Lower leg skin (tissue), 4 donors: ENCODE results near the gene USP33. TPM values are rescaled to one million over a fixed set of nuclear protein-coding genes. Genes with fewer than 3 reads are reported as not detected.
"Not testable (repeated sequence)": the region's sequence is repeated elsewhere in the genome, so short reads cannot be mapped to it uniquely, and the experiment has no call there.

Experiments used
- DNase-seq, 2 donors: peaks; one replicate each; pipeline ENCODE4 v3.0.0-alpha.2; 2019; ENCODE audit warnings: low spot score in 2 of 2
- H3K4me3 ChIP-seq: fragments of 200-600 bp; sonication (generic); 2 replicates; pipeline ENCODE4 v1.5.1; 2017; ENCODE audit warnings: mild to moderate bottlenecking, low read depth; ENCODE audit not compliant: poor library complexity, severe bottlenecking
- POLR2A ChIP-seq, 2 donors: fragments of 450-650 bp; IDR thresholded peaks; one replicate each; pipeline ENCODE4 v1.6.1; 2016 to 2017; ENCODE audit warnings: antibody characterized with exemption in 2 of 2, mild to moderate bottlenecking in 1 of 2, moderate library complexity in 1 of 2
- WGBS, 2 donors: methylation state at CpG; one replicate each; pipeline ENCODE4 v1.1.5; 2018; 5-methylcytosine and 5-hydroxymethylcytosine counted together
- intact Hi-C: fragments of 100-400 bp; cut with DNase I; formaldehyde crosslinking; loops from one replicate; pipeline ENCODE4 v1.15.0; 2023; ENCODE audit warnings: low total_unique reads
- total RNA-seq, 4 donors: library from RNA; depleted of rRNA; stranded (reverse); fragments of >200 nt; gene quantifications; one replicate each; pipeline ENCODE4 v1.1.0, GENCODE V29; 2016
- TF ChIP-seq, protein P1 (sequence below), 3 donors: fragments of 450-650 bp; IDR thresholded peaks; one replicate each; pipeline ENCODE4 v1.5.1; 2016; ENCODE audit warnings: antibody characterized with exemption in 3 of 3, mild to moderate bottlenecking in 3 of 3, moderate library complexity in 2 of 3

Gene USP33
- total RNA-seq, 4 donors from 2014 or later, result 38.4 to 54.6 (median 40.7) TPM

DNA sequence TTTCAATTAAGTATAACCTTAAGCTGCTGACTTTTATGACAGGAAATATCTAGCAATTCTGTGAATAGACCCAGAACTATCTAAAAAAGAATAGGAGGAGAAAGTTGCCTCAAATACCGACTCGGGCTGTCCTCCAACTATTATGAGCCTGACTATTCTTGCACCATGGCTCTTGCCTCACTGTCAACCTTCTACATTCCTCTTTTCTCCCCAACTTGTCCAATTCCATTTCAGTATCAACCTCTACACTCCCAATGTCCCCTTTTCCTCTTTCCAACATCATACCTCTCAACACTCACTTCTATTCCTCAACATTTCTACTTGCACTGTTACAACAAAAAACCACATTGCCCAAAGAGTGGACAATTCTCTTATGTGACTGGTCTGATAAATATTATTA, 79.5 kb downstream of the USP33 start:
- TF ChIP-seq POLR2A (IDR thresholded peaks at IDR 0.05), result no peak
- TF ChIP-seq, protein P1, sequence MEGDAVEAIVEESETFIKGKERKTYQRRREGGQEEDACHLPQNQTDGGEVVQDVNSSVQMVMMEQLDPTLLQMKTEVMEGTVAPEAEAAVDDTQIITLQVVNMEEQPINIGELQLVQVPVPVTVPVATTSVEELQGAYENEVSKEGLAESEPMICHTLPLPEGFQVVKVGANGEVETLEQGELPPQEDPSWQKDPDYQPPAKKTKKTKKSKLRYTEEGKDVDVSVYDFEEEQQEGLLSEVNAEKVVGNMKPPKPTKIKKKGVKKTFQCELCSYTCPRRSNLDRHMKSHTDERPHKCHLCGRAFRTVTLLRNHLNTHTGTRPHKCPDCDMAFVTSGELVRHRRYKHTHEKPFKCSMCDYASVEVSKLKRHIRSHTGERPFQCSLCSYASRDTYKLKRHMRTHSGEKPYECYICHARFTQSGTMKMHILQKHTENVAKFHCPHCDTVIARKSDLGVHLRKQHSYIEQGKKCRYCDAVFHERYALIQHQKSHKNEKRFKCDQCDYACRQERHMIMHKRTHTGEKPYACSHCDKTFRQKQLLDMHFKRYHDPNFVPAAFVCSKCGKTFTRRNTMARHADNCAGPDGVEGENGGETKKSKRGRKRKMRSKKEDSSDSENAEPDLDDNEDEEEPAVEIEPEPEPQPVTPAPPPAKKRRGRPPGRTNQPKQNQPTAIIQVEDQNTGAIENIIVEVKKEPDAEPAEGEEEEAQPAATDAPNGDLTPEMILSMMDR (IDR thresholded peaks at IDR 0.05), result no peak
- H3K4me3 ChIP-seq, result no peak overlapping the region
- no peak for DNase-seq
- WGBS, 2 donors, result 52 to 53% methylated on average over 2 of the region's 2 CpGs
- intact Hi-C loops, result no loop called here

DNA sequence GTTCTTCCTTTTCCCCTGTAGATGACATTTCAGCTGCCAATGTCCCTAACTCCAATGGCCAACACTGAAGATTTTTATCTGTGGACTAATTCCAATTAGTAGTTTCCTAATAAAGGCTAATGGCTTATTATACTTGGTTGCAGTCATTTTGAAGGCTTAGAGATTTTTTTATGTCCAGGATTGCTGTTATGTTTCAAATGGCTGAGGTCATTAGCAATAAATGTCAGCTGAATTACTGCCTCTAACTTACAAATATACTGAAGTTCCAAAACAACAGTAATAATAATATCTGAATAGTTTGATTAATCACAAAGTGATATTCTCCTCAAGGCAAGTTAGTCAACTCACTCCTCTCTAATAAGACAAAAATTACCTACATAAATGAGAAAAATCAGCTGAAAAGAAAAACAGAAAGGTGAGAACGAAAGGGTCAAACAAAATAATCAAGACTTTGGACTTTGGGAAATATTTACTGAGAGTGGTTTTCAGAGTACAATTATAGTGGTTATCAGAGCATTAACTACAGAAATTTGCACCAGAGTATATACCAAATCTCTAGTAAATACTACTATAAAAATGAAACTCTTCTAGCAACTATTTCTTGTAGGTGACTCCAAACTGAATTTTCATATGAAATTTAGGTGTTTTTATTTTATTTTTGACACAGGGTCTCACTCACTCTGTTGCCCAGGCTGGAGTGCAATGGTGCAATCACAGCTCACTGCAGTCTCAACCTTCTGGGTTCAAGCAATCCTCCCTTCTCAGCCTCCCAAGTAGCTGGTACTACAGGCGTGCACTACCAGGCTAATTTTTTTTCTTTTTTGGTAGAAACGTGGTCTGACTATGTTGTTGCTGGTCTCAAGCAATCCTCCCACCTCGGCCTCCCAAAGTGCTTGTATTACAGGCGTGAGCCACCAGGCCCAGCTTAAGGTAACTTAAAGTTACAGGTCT, 80.7 kb downstream of the USP33 start:
- DNase-seq, result no peak
- intact Hi-C loops, result no loop called here
- WGBS, 2 donors, result 92 to 94% methylated on average over 5 of the region's 5 CpGs
- no peak for TF ChIP-seq POLR2A (IDR thresholded peaks at IDR 0.05)
- TF ChIP-seq, protein P1 (IDR thresholded peaks at IDR 0.05), result no peak
- H3K4me3 ChIP-seq, result no peak overlapping the region

DNA sequence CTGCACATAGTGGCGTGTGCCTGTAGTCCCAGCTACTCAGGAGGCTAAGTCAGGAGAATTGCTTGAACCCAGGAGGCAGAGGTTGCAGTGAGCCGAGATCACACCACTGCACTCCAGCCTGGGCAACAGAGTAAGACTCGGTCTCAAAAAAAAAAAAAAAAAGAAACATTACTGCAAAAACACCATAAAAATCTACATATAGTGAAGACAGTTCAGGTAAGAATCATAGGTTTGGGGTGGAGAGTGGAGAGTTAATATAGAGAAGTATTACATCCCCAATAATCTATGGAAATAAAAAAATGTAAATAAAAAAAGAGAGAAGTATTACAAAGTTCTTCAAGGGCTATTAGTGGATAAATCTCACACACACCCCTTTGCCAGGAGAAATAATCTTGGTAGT, 84.8 kb downstream of the USP33 start:
- 90 to 100% methylated on average over 3 of the region's 3 CpGs for WGBS, 2 donors
- DNase-seq, H3K4me3 ChIP-seq, intact Hi-C loops: not testable (repeated sequence)

DNA sequence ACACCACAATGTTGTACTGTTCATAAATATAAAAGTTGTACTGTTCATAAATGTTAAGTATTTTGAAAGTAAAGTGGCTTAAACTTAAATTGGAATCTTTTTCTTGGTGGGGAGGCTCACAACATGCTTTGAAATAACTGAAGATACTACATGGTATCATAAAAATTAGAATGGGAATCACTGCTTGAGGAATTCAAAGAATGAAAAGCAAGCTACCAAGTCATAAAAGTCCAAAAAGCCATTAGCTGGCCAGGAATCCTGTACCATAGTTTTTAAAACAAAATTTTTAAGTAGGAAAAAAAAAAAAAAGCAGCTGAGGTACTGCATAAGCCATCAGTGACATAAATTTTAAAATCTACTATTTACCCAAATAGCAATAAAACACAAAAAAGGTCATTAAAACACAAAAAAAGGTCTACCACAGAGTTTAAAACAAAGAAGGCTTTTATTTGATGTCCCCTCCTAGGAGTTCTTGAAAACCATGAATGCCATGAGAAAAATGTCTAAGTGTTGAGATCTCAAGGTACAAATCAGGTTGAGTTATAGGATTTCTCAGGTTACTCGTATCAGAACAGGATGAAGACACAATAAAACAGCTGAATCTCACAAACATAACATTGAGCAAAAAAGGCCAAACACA, 85.8 kb downstream of the USP33 start:
- WGBS, 2 donors, result 79 to 91% methylated on average over 1 of the region's 1 CpG
- intact Hi-C loops, result no loop called here
- TF ChIP-seq, protein P1 (IDR thresholded peaks at IDR 0.05), result no peak
- no peak for TF ChIP-seq POLR2A (IDR thresholded peaks at IDR 0.05)

DNA sequence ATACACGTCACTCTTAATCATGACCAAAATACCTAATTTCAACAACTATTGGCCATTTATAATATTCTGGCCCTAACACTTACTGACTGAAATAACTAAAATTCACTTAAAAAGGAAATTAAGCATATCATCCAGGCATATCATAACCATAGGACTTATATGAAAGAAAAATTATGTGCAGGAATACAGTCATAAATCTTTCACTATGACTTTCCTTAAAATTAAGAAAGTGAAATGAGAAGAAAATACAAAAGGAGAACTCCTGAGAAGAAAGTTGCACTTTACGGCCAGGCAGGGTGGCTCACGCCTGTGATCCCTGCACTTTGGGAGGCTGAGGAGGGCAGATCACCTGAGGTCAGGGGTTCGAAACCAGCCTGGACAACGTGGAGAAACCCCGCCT, 86.6 kb downstream of the USP33 start:
- no peak overlapping the region for H3K4me3 ChIP-seq
- DNase-seq, result no peak
- TF ChIP-seq POLR2A (IDR thresholded peaks at IDR 0.05), result no peak
- TF ChIP-seq, protein P1 (IDR thresholded peaks at IDR 0.05), result no peak
- intact Hi-C loops, result no loop called here
- WGBS, 2 donors, result 92 to 94% methylated on average over 6 of the region's 6 CpGs

More for the DNA sequence above, 85.8 kb downstream of the USP33 start:
- no peak overlapping the region for H3K4me3 ChIP-seq
- no peak for DNase-seq

DNA sequence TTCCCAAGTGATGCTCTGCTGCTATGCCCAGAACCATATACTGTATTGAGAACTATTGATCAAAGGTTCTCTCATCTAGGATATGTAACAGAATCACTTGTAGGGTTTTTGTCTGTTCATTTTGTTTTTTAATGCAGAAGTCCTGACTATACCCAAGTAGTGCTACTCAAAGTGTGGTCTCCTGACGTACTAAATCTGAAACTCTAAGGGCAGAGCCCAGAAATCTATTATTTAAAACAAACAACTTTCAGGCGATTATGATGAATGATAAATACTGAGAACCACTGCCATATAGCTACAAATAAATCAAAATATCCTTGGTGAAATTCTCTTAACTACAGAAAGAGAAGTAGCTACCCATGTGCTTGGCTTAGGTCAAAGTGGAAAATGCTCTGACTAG, 87.3 kb downstream of the USP33 start:
- intact Hi-C loops, result no loop called here
- TF ChIP-seq, protein P1 (IDR thresholded peaks at IDR 0.05), result no peak
- TF ChIP-seq POLR2A (IDR thresholded peaks at IDR 0.05), result no peak

More for the DNA sequence above, 87.3 kb downstream of the USP33 start:
- WGBS, 2 donors, result 97 to 99% methylated on average over 2 of the region's 2 CpGs
- no peak overlapping the region for H3K4me3 ChIP-seq
- no peak for DNase-seq
